GM21381 (cell line): ENCODE measurements around the gene AGPAT3.

Experiments used
- ATAC-seq: cut with Tn5 transposase; IDR thresholded peaks from one replicate; pipeline ENCODE4 v1.9.1; 2021; ENCODE audit warnings: mild to moderate bottlenecking, moderate library complexity; ENCODE audit not compliant: unreplicated experiment

The AGPAT3 gene

GRCh38 chr21:44012474-44013379, 147.7 kb downstream of the AGPAT3 start:
- peak; percentile 57 for ATAC-seq

- ATAC-seq = no peak
Observed at GRCh38 chr21:44013380-44014088, 148.5 kb downstream of the AGPAT3 start.

- ATAC-seq = no peak
Observed at GRCh38 chr21:44017601-44018000, 152.6 kb downstream of the AGPAT3 start.

GRCh38 chr21:44018127-44018526, 153.1 kb downstream of the AGPAT3 start:
- ATAC-seq = no peak

- no peak for ATAC-seq
Observed at GRCh38 chr21:44018813-44019567, 154.0 kb downstream of the AGPAT3 start.

- no peak for ATAC-seq
Observed at GRCh38 chr21:44019568-44019958, 154.5 kb downstream of the AGPAT3 start.

- no peak for ATAC-seq
Observed at GRCh38 chr21:44020551-44020950, 155.5 kb downstream of the AGPAT3 start.

GRCh38 chr21:44021064-44021463, 156.0 kb downstream of the AGPAT3 start:
- ATAC-seq = no peak

- no peak for ATAC-seq
Observed at GRCh38 chr21:44024257-44024656, 159.2 kb downstream of the AGPAT3 start.

- ATAC-seq = no peak
Observed at GRCh38 chr21:44024887-44025353, 159.9 kb downstream of the AGPAT3 start.

GRCh38 chr21:44027607-44028286, 162.7 kb downstream of the AGPAT3 start:
- no peak for ATAC-seq

- no peak for ATAC-seq
Observed at GRCh38 chr21:44028287-44028659, 163.2 kb downstream of the AGPAT3 start.

- ATAC-seq = no peak
Observed at GRCh38 chr21:44029460-44030087, 164.6 kb downstream of the AGPAT3 start.

- no peak for ATAC-seq
Observed at GRCh38 chr21:44035244-44035643, 170.2 kb downstream of the AGPAT3 start.
